ENCODE measurements around the gene NOC2L.
"Not testable (repeated sequence)": the region's sequence is repeated elsewhere in the genome, so short reads cannot be mapped to it uniquely, and the experiment has no call there.

NOC2L gene

DNA sequence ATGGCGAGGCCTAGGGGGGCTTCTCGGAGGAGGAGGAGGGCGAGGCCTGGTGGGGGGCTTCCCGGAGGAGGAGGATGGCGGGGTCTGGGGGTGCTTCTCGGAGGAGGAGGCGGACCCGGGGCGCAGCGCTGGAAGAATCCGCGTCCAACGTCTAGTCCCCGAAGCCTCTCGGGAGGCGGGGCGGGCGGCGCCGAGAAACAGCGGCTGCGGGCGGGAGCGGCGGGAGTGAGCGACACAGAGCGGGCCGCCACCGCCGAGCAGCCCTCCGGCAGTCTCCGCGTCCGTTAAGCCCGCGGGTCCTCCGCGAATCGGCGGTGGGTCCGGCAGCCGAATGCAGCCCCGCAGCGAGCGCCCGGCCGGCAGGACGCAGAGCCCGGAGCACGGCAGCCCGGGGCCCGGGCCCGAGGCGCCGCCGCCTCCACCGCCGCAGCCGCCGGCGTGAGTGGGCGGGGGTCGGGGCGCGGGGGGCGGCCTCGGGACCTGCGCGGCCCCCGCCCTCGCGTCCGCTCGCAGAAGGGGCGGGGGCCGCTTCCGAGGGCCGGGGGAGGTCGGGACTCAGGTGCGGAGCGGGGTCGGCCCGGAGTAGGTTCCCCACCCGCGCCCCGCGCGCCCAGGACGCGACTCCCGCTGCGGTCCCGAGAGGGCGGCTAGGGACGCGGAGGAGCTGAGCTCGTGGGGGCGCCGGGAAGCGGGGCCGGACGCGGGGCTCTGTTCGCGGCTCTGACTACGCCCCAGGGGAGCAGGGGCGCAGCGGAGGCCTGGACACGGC lies 1.5 kb upstream of the NOC2L start, which contains the start of gene KLHL17:
Gene KLHL17, plus strand, starts transcription at position 222 of the 769 bp plus-strand sequence. Its CDS starts 110 bp downstream, at position 332.
- DNase-seq, result peak; percentile 12

DNA sequence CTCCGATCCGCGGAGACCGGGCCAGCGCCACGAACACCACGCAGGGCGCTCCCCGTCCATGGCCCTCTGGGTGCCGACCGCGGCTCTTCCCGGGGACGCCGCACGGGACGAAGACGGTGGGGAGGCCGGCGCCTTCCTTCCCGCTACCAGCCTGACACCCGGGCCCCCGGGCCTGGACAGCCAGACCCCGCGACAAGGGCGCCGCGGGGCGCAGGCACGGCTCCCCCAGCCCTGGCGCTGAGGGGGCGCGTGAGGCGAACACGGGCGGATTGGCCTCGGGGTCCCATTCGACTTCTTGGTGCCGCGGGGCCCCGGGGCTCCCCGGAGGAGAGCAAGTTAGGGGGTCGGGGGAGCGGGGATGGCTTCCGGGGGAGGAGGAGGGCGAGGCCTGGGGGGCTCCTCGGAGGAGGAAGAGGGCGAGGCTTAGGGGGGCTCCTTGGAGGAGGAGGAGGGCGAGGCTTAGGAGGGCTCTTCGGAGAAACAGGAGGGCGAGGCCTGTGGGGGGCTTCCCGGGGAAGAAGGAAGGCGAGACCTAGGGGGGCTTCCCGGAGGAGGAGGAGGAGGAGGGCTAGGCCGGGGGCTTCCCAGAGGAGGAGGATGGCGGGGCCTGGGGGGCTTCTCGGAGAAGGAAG lies 791 bp upstream of the NOC2L start:
- no peak for DNase-seq

DNA sequence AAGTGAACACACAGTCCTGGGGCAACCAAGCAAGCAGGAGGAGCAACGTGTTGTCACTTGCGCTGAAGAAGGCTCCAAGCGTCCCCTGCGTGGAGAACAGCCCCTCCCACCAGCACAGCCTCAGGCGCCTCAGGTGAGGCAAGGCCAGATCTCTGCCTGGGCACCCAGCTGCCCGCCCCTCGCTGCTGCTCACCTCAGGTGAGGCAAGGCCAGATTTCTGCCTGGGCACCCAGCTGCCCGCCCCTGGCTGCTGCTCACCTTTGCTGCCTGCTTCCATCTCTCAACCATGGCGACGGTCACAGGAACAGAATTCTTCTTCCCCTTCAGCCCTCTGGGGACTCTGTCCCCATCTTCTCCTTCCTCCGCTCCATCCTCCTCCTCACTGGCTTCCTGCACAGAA lies 2.4 kb downstream of the NOC2L start:
- no peak for DNase-seq

DNA sequence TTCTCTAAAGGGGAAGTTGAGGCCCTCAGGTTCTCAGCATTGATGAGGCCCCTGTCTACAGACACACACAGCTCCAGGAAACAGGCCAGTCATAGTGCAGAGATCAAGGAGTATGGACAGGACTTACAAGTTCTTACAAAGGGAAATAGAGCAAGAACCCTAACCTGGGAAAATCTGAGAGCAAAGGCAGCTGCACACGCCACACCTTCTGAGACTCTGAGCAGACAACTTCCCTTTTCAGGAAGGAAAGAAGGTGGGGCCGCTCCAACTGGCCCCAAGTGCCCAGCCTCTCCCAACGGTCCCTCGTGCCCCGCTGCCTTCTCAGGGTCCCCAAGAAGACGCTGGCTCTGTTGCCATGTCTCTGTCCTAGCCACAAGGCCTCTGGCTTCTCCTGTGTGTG lies 3.6 kb downstream of the NOC2L start:
- no peak for DNase-seq

DNA sequence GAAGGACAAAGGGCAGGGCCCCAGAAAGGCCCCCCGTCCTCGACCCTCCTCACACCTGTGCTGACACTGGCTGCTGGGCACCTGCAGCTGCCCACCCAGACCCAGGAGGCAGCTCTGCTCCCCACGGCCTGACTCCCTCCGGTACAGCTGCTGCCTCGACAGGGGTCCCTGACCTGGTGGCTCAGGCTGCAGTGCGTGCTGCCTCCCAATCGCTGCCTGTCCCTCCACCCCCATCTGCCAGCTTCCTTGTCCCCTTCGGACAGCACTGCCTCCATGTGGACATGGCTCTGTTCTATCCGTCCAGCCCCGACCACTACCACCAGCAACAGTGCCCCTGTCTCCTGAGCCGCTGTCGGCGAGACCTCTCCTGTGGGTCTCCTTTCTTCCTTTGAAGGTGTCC lies 4.1 kb downstream of the NOC2L start:
- no peak for DNase-seq

DNA sequence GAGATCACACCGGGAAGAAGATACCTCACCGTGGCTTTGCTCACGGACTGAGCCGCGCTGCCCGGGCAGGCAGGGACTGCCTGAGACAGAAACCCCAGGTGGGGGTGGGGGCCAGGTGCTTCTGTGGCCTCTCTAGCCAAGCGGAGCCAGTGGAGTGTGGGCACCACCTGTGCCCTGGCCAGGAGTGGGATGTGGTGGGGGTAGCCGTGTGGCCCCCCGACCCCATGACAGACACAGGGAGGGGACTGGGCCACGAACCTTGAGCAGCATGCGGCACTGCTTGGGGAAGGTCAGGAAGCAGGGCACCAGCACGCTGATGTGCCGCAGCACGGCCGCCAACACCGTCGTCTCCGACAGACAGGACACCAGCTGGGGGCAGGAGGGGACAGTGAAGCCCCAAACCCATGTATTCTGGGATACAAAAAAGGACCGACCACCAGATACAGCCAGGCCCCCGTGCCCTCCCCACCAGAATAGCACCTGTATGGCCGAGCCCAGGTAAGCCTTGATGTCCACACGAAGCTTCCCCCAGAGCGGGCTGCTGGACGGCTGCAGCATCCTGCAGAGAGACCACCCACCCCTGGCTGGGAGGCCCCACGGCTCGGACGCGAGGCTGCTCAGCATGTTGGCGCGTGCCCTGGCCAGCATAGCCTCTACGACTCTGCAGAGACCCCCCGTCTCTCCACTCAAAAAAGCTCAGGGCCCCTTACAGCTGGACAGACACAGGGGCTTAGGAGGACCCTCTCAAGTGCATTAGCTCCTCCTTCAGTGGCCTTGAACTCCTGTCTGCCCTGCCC lies 5.3 kb downstream of the NOC2L start:
- no peak for DNase-seq

DNA sequence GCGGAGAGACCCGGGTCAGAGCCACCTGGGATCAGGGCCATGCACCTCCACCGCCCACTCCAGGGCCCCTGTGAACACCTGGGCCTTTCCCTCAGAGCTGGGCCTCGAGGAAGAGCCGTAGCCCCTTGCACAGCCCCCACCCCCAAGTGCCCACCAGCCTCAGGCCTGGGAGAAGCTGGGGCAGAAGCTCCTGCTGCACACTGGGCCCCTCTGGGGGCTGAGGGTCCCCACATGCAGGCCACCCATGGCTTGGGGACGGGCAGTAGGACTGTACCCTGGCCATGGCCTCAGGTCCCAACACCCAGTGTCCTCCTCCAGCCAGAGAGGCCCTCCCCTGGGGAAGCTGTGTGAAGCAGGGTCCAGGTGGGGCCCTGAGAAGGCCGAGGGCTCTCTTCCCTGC lies 6.5 kb downstream of the NOC2L start:
- DNase-seq, result no peak

DNA sequence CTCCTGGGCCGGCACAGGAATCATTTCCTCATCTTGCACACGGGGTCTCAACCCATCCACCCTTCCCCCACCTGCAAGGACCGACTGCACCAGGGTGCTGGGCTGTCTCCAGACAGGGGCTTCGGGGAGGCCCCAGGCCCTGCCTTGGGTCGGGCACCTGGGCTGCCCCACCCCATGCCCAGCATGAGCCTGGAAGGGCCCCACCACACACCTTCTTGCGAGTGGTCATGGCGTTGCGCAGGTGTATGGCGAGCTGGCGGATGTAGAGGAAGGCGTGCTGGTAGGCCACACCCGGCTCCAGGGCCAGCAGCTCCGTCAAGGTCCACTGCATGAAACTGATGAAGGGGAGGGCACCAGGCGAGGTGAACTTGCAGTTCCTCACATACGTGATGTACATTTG lies 6.9 kb downstream of the NOC2L start:
- no peak for DNase-seq

DNA sequence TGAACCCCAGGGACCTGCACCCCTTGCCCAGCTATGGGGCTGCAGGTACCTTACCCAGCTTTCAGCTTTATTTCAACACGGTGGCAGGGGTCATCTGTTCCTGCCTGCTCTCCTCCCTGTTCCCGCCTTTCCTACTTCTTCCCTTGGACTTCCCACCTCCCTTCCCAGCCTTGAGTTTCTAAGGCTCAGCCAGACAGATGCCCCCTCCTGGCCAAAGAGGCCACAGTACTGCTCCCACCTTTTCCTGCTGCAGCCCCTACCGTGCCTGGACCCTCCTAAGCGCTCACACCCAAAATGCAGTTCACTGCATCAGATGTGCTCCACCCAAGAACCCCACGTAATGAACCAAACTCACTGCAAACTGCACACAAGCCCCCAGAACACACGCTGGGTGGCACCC lies 7.7 kb downstream of the NOC2L start:
- DNase-seq, result no peak

DNA sequence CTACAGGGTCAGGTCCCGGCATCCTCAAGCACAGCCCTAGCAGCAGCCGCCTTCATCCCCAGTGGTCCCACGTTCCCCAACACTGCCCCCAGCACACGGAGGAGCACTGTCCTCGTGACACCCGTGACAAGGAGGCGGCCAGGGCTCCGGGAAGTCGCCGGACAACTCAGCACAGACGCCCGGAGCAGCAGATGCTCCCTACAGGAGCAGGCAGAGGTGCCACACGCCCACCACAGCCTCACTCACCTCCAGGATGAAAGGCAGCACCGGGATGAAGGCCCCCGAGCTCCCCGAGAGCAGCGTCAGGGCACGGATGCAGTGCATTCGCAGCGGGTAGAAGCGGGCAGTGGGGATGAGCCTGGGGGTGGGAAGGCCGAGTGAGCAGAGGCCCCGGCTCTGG lies 8.2 kb downstream of the NOC2L start:
- no peak for DNase-seq

DNA sequence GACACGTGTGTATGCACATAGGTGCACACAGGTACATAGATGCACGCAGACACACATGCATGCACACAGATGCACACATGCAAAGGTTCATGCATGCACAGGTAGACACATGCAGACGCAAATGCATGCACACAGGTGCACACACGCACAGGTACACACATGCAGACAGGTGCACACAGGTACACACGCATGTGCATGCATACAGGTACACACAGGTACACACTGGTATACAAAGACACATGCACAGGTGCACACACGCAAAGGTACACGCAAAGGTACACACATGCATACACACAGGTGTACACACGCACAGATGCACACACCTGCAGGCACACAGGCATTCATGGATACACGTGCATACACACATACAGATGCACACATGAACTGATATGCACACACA lies 8.8 kb downstream of the NOC2L start:
- DNase-seq, result no peak

DNA sequence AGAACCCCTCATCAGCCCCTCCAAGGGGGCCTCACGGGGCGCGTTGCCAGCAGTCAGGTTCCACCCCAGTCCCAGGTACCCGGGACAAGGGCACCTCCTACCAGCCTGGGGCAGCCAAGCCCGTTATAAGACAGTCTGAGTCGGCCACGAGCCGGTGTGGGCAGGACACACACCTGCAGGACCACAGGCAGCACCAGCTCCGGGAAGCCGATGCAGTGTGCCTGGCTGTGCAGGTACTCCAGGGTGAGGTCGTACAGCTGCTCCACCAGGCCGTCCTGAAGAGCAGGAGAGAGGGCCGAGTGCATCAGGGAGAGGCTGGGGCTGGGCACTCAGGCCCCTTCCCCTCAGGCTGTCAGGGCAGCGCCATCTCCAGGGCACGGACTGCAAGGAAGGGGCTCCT lies 11.1 kb downstream of the NOC2L start:
- DNase-seq, result no peak

DNA sequence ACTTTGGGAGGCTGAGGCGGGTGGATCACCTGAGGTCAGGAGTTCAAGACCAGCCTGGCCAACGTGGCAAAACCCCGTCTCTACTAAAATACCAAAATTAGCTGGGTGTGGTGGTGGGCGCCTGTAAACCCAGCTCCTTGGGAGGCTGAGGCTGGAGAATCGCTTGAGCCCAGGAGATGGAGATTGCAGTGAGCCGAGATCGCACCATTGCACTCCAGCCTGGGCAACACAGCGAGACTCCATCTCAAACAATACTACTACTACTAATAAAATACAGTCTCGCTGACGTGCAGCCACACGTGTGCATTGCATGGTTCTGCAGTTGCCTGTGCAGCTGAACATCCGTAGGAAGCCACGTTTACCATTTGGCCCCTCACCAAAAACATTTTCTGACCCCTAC lies 12.2 kb downstream of the NOC2L start:
- not testable (repeated sequence) for DNase-seq

DNA sequence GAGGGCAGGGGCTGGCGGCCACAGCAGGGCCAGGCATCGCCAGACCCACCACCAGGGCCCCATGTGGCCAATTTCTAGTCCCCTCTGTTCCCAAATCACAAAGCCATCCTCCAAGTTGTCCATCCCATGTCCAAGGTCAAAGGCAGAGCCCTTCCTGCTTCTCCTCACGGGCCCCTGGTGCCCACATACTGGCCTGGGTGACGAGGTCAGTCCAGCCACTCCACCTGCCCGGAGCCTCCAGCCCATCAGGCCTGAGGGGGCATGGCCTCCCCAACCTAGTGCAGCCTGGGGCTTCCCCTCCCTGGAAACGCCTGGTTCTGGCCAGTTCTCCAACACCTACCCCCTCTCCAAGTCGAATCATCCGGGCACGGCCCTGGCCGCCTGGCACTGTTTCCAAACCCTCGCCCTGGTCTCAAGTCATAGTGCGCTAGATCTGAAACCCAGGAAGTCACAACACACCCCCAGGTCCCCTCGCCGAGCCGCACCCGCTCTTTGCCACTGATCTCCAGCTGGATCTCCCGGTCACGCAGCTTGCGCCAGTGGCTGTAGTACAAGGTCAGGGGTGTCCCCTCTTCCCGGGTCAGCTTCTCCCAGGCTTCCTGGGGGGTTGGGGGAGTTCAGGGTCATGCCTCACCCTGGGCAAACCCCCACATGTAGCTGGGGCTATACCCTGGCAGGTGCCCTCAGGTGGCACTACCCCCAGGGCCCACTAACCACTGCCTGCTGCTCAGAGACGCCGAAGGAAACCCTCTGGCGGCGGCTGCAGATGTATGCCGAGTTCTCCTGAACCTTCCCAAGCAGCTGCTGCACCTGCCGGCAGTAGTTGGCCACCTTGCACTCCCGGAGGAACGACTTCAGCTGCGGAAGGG lies 13.1 kb downstream of the NOC2L start:
- no peak for DNase-seq

DNA sequence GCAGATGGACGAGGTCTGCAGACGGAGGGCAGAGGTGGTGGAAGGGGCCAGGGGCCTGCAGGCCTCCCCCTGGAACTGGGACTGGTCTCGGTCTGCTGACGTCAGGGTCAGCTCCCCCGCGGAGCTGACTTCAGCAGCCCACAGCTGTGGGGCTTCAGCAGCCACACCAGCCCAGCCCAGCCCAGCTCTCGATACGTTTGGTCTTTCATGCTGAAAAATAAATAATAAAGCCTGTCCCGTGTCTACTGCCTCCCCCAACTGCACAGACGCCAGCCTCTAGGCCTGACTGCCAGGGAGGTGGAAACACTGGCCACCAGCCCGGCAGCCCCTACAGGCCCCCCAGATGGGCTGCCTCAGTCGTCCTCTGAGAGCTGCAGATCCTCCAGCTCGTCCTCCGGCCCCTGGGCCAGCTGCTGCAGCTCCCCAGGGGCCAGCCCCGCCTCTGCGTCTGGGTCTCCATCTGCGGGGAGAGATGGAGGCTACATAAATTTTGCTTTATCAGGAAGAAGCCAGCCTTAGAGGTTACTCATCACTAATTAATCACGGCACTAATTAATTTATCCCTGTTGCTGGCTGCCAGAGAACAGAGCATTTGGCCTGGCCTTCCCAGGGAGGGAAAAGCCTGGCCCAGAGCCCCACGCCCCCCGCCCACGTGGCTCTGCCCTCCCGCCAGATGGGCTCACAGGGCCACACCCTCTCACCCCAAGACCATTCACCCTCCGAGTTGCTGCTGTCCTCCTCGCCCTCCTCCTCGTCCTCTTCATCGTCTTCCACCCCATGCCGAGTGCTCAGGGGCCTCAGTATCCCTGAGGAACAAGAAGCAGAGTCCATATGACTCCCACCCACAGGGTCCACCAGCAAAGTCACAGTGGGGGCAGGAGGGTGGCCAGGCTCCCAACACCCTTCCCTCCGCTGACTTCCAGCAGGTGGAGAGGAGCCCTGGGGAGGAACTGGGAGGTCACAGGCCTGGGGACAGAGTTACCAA lies 14.4 kb downstream of the NOC2L start:
- DNase-seq, result no peak

DNA sequence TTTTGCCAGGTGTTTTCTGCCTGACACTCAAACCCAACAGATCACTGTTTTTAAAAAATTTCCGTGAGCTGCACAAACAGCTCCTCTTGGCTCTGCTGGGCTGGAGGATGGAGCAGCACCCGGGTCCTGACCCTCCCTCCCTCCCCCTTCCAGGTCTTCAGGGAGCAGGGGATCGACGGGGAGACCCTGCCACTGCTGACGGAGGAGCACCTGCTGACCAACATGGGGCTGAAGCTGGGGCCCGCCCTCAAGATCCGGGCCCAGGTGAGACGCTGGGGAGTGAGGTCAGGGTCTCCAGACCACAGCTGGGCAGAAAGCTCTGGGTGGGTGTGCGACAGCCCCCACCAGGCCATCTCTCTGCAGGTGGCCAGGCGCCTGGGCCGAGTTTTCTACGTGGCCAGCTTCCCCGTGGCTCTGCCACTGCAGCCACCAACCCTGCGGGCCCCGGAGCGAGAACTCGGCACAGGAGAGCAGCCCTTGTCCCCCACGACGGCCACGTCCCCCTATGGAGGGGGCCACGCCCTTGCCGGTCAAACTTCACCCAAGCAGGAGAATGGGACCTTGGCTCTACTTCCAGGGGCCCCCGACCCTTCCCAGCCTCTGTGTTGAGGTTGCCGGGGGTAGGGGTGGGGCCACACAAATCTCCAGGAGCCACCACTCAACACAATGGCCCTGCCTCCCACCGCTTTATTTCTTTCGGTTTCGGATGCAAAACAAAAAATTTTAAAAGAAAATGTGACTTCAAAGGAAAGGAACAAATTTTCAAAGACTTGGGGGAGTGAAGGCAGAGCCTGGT lies 15.3 kb downstream of the NOC2L start:
- no peak for DNase-seq

DNA sequence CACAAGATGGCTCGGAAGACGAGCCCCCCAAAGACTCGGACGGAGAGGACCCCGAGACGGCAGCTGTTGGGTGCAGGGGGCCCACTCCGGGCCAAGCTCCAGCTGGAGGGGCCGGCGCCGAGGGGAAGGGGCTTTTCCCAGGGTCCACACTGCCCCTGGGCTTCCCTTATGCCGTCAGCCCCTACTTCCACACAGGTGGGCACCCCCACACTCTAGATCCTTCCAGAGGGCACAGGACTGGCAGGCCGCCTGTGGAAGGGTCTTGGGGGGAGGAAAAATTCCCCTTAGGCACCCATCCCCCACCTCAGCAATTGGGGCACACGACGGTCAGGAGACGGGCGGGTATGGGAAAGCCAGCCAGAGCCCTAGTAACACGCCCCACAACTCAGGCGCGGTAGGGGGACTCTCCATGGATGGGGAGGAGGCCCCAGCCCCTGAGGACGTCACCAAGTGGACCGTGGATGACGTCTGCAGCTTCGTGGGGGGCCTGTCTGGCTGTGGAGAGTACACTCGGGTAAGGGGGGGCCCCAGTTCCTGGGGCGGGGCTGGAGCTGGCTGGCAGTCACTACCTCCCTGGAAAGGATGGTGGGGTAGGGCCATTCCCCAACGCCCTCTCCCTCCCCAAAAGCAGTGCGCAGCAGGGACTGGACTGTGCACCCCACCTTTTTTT lies 16.1 kb downstream of the NOC2L start:
- no peak for DNase-seq

DNA sequence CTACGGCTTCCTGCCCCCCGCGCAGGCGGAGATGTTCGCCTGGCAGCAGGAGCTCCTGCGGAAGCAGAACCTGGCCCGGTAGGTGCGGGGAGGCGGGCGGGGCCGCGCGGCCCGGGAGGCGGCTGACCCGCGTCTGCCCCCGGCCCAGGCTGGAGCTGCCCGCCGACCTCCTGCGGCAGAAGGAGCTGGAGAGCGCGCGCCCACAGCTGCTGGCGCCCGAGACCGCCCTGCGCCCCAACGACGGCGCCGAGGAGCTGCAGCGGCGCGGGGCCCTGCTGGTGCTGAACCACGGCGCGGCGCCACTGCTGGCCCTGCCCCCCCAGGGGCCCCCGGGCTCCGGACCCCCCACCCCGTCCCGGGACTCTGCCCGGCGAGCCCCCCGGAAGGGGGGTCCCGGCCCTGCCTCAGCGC lies 16.6 kb downstream of the NOC2L start:
- DNase-seq, result no peak

DNA sequence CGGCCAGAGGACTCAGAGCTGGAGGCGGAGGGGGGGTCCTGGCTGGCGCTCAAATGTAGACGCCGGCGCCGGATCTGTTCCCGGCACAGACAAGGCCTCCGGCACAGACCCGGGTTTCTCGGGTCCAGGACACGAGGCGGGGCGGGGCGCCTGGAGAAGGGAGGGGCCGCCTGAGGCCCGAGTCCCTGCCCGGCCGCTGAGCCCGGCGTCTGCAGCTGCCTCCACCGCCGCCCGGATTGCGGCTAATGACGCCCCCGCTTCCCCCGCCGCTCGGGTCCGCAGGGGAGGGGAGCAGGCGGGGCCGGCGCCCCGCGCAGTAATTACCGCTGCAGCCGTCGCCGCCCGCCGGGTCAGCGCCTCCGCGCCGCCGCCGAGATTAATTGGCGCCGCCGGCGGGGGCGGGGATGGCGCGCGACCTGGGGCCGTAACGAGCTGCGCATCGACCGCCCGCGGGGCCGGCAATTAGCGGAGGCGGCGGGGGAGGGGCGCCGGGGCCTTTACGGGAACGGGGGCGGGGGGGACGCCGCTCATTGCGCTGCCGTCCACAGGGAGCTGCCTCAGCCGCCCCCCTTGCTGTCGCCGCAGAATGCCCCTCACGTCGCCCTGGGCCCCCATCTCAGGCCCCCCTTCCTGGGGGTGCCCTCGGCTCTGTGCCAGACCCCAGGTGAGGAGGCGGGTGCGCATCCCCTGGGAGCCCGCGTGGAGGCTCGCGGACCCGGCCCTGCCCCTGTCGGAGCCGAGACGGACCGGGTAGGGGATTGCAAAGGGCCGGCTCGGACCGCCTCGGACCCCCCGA lies 17.3 kb downstream of the NOC2L start:
- peak; percentile 30 for DNase-seq

All from SHP77 treated with DMSO at 0.1 percent for 48 hours (cell line).